Body of pancreas (tissue), 4 donors: Measurements from ENCODE around the gene FAAH.

Experiments
- CTCF ChIP-seq, 7 experiments: fragments of 450-650 bp in 4 of 7; fragments of 200-600 bp in 3 of 7; sonication (generic) in 3 of 7; IDR thresholded peaks; one replicate each; pipeline ENCODE4 v1.5.1; 2016 to 2019; ENCODE audit warnings: antibody characterized with exemption in 7 of 7
- POLR2A ChIP-seq, 3 donors: fragments of 450-650 bp; IDR thresholded peaks; one replicate each; pipeline ENCODE4 v1.6.1; 2016; ENCODE audit warnings: antibody characterized with exemption in 3 of 3, mild to moderate bottlenecking in 2 of 3

- TF ChIP-seq CTCF (IDR thresholded peaks at IDR 0.05) (no peak), POLR2A (IDR thresholded peaks at IDR 0.05) (no peak)
These were observed 26.4 kb downstream of the FAAH start for GRCh38 chr1:46420533-46420915.
